Left renal pelvis (tissue), 4 donors: Measurements from ENCODE around the gene TIMM21. TPM values are rescaled to one million over a fixed set of nuclear protein-coding genes. Genes with fewer than 3 reads are reported as not detected.

Experiments
- DNase-seq, 4 donors: peaks; one replicate each; pipeline ENCODE4 v3.0.0-alpha.2; 2013; ENCODE audit warnings: low read depth in 4 of 4, low spot score in 3 of 4
- polyA plus RNA-seq, 4 donors: library from polyadenylated mRNA; unstranded; fragments of 120-200 nt; gene quantifications; one replicate each; pipeline ENCODE4 v1.2.1, GENCODE V29; 2013; ENCODE audit not compliant: insufficient read length in 4 of 4

Gene TIMM21
- polyA plus RNA-seq = 10 to 100 TPM; 53.3 to 73.0 (median 66.5) TPM

DNA sequence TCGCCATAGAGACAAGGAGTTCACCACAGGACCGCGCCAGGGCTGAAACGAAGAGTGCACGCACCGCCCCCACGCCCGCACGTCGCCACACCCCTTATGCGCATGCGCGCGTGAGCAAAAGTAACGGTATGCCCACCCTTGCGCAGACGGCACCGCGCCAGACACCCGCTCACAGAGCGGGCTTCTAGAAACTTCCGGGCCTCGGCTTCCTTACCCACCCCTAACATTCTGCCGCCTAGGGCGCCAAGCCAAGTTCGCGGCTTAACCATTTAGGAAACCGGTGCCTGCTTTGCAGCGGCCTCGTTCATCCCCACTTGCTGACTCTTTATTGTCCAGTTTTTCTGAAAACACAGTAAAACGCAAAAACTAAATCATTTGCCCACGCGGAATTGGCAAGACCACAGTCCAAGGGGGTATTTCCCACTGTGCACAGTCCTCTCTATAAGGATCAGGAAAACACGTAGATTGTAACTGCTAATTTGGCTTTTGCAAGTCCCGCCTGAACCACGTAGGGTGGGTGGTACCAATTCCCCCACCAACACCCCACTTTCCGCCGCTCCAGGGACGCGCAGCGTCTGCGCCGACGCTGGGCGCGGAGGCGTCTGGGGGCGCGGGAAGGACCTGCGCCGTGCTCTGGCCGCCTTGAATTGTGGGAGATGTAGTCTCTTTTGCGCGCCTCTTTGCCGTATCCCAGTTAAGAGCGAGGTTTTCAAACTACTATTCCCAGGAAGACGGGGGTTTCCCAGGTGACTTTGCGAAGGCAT, at the start of gene TIMM21, which contains the start of gene FBXO15:
TIMM21 (plus strand) TSS at position 745 of the 764 bp plus-strand sequence. CDS start 286 bp downstream, outside the sequence.
FBXO15 (minus strand) TSS at position 56 of the 764 bp plus-strand sequence; CDS start at position 7, 49 bp downstream.
- peak; percentile 92 to 95 (median 94) for DNase-seq

- DNase-seq = no peak
These were observed 39.9 kb upstream of the TIMM21 start for GRCh38 chr18:74108460-74108859.

DNA sequence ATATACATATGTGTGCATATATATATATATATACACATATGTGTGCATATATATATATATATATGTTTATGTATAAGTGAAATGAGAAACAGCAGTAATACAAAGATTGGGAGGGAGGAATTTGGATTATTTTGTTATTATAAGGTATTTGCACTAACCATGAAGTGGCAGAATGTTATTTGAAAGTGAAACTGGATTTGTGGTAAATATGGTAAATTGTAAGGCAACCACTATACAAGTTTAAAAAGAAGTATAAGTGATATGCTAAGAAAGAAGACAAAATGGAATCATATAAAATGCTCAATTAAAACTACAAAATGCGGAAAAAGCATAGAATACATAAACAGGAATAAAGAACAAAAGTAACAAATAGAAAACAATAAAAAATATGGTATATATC, 38.2 kb upstream of the TIMM21 start:
- no peak for DNase-seq

DNA sequence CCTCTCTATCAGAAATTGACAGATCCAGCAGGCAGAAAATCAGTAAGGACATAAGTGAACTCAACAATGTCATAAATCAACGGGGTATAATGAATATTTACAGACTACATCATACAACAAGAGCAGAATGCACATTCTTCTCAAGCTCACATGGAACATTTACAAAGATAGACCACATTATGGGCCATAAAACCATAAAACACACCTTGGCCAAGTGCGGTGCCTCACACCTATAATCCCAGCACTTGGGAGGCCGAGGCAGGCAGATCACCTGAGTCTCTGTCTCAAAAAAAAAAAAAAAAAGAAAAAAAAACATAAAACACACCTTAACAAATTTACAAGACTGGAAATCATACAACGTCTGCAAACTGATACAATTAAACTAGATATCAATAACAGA, 37.3 kb upstream of the TIMM21 start:
- no peak for DNase-seq

GRCh38 chr18:74113711-74114110, 34.6 kb upstream of the TIMM21 start:
- no peak for DNase-seq

- no peak for DNase-seq
These were observed 34.2 kb upstream of the TIMM21 start for GRCh38 chr18:74114116-74114515.

DNA sequence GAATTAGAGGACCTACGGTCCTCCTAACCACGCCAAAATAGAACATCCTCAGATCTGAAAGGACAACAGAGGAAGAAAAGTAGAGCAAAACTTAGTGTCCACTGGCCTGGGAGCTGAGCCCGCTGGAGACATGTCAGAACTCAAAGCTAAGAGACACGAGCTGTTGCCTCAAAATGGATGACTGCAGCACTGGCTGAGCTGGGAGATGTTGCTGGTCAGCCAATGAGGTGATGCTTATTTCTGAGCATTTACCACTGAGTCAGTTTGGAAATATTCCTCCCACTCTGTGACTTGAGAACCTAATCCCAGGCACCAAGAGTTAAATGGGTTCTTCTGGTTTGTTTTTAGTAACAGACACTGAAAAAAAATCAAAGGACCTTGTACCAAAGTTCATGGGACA, 33.3 kb upstream of the TIMM21 start:
- no peak for DNase-seq

DNA sequence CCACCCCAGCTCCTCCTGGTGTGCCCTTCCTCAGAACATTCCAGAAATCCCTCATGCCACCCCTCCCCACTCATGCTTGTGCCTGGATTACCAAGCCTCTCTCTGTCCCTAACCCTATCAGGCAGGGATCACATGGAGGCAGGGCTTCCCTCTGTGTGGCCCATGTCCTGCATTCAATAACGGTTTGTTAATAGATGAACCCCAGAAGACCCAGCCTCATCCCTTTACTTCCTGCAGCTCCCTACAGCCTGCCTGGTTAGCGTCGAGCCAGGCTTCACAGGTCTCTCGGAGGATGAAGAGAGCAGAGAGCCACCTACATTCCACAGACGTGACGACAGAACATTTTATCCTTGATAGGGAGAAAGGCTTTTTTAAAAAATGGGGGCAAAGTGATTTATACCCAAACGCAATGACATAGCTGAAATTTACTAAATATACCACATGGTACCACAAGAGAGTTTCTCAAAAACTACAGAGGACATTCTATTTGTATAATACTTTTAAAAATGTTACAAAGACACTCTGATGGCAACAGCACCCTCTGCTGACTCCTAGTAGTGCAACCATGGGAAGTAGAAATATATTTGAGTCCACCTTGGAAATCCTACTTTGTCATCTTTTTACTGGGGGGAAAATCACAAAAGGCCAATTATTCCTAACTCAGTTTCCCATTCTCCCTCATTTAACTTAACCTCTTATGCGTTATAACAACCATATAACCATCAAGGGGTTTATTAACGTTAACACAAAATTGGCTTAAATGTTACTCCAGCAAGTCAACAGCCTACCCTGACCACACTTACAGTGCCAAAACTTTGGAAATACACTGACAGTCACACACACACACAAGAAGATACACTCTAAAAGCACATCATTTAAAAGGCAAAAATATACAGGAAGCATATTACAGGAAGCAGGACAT, 31.4 kb upstream of the TIMM21 start:
- peak in 3 of 4 donors; percentile 7 to 20 (median 14) for DNase-seq

DNA sequence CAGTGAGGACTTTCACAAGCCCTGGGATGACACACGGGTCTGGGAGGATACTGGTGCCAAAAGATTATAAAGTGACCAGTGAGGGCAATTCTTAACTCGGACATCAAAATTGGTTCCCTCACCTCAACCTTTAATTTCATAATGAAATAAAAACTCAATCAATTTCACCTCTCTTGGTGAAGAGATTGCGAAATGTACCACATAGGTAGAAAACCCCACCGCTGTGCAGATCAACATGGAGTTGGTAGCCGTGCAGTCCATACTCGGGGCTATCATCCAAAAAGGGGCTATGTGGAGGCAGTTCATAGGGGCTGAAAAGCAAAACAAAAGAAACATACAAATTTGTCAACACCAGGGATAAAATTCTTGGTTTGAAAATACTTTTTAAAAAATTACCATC, 25.1 kb upstream of the TIMM21 start:
- no peak for DNase-seq

GRCh38 chr18:74124642-74125041, 23.7 kb upstream of the TIMM21 start:
- no peak for DNase-seq

GRCh38 chr18:74126684-74127655, 21.4 kb upstream of the TIMM21 start:
- no peak for DNase-seq

DNA sequence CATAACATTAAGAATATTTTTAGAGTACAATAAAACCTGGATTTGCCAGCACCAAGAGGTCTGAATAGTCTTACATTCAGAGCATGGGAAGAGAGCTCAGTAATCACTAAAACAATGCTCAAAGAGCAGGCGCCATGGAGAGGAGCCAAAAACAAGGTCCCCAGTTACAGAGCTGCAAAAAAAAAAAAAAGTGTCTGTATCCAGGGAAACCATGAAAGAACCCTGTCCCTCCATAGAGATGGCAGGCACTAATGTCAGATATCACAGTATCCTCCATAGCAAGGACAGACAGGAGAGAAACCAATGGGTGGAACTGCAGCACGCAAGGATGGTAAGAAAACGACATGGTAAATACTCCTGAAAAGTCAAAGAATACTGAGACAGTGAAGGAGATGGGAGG, 20.2 kb upstream of the TIMM21 start:
- DNase-seq = no peak

DNA sequence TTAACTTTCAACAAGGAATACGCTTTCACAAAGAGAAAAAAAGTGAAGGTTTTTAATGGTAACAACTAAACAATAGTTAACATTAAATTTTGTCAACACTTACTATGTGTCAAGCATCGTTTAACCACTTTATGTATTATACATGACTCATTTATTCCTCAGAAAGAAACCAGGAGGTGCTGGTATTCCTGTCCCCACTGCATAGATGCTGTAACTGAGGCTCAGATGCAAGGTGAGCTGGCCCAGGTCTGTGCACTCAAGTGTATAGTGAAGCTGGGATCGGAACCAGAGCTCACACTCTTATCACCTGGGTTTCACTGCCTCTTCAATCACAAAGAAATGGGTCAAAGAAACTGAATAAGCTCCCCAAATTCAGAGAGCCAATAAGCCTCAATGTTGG, 17.2 kb upstream of the TIMM21 start:
- DNase-seq = no peak

DNA sequence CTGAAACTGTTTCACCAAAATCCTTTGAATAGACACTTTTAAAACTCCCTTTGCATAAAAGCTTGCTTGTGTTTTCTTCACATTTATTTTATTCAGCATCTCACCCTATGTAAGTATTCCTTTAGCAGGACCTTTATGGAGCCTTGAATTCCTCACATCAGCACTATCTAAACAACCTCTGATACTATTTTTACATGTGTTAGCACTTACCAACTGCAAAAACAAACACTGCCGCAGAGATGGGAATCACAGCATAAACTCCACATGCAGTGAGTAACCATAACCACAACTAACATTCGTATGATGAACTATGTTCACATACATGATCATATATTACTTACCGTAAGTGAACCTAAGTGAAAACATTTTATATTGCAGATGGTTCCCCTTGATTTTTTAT, 16.1 kb upstream of the TIMM21 start:
- DNase-seq = no peak

- no peak for DNase-seq
These were observed 10.3 kb upstream of the TIMM21 start for GRCh38 chr18:74137920-74138538.

DNA sequence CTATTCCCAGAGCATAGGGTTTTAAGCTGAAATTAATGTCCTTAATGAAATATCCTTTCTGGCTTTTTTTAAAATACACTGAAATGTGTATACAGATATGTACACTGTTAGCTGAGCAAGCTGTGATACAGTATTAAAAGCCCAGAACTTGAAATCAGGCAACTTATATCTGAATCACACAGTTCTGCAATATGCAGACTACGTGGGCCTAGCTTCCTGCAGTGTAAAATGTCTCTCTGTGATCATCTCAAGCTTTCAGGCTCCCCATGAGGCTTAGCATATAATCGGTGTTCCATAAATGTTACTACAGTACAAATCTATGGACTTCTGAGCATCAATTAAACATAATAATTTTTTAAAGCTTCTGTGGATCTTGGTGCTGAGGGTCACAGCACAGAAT, 8.9 kb upstream of the TIMM21 start:
- no peak for DNase-seq

GRCh38 chr18:74139888-74140287, 8.4 kb upstream of the TIMM21 start:
- no peak for DNase-seq

DNA sequence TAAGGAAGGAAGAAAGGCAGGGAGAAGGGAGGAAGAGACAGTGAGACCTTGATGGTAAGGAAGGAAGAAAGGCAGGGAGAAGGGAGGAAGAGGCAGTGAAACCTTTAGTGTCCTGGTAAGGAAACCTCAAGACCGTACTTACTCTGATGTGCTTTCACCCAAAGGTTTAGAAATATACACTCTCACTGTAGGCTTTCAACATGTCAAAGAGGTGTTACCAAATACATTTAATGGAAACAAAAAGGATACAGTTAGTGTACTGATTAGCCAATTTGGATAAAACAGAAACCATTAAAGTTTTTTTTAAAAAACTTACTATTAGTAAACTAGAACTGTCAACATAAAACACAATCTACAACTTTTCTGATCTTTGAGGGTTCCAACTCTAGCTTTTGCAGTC, 7.7 kb upstream of the TIMM21 start:
- no peak for DNase-seq

DNA sequence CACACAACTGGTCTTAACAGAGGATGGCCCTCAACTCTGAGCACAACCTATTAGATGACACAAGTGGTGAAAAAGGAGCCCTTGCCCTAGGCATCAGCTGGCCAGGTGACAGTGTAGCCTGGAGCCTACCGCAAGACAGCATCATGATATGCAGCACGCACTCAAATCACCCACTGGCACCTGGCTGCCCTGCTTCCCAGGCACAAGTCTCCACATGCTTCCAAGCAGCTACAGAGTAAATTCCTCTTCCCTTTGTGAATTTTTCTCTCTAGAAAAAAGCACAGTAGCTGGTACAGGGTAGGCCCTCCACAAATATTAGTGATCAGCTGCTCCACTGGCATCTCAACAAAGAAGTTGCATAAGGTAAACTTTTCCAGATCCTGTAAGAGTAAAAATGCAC, 6.7 kb upstream of the TIMM21 start:
- DNase-seq = no peak

- DNase-seq = no peak
These were observed 6.1 kb upstream of the TIMM21 start for GRCh38 chr18:74142252-74142651.
